LNCAP (cell line): ENCODE results near the gene LCN15.
A peak's percentile ranks its signal among the peaks of the same experiment; 100 is the strongest.

Experiments used
- TF ChIP-seq, protein P1 (sequence below): fragments of 450-650 bp; IDR thresholded peaks from 2 replicates; pipeline ENCODE4 v1.5.1; 2017; ENCODE audit warnings: mild to moderate bottlenecking

LCN15 gene

DNA sequence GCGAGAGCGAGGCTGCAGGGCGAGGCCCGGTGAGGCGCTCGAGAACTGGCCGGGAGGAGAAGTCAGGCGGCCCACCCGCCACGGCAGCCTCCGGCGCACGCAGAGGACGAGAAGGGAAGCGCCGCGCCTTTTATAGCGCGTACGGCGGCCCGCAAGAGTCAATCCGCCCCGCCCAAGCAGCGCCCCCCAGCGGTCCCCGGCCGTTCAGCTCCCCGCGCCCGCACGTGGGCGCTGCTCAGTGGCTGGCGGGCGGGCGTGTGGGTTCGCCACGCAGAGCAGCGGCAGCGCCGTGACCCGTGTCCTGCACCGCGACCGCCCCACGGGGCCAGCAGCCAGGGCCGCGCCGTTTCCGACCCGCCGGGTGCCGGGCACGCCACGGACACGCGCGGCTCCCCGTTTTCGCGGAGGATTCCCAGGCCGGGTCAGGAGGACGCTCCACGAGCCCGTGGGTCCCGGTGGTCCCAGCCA, 36.2 kb downstream of the LCN15 start:
- TF ChIP-seq, protein P1, sequence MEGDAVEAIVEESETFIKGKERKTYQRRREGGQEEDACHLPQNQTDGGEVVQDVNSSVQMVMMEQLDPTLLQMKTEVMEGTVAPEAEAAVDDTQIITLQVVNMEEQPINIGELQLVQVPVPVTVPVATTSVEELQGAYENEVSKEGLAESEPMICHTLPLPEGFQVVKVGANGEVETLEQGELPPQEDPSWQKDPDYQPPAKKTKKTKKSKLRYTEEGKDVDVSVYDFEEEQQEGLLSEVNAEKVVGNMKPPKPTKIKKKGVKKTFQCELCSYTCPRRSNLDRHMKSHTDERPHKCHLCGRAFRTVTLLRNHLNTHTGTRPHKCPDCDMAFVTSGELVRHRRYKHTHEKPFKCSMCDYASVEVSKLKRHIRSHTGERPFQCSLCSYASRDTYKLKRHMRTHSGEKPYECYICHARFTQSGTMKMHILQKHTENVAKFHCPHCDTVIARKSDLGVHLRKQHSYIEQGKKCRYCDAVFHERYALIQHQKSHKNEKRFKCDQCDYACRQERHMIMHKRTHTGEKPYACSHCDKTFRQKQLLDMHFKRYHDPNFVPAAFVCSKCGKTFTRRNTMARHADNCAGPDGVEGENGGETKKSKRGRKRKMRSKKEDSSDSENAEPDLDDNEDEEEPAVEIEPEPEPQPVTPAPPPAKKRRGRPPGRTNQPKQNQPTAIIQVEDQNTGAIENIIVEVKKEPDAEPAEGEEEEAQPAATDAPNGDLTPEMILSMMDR, result peak; percentile 97

DNA sequence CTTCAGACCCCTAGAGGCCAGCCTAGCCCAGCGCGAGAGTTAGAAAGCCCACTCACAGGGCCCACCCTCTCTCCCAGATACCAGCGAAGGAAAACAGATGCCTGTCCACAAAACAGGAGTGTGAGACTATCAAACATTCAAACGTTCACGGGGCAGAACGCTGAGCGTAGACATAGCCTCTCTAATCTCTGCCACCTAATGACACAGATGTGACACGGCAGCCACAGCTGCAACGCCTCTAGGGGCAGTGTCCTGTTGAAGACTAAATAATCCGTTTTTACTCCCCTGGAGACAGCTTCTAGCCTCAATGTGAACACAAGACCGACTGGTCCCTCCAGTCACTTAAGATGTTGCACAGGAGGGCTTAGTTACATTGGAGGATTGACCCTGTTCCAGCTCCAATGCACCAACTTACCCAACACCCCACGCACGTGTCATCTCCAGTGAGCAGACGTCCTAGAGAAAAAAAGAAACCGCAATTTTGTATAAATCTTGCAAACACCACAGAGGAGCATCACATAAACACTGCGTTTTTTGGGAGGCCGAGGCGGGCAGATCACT, 37.6 kb downstream of the LCN15 start:
- TF ChIP-seq, protein P1, result peak; percentile 69

DNA sequence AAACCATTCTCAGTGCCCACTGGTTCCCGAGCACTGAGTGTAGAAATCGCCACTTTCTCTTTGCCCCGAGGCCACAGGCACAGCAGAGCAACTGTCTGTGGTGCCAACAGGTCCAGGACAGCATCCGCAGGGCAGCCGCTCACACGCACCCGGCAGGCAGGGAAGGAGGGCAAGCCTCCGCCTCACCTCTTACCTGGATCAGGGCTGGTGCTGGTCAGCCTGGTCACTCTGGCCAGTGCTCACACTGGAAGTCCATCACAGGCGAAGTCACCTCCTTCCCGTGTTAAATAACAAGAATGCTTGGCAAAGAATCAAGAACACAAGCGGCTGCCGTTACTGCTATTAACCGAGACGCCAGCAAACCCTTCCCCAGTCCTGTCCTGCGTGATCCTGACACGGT, 38.2 kb downstream of the LCN15 start:
- TF ChIP-seq, protein P1, result no peak

DNA sequence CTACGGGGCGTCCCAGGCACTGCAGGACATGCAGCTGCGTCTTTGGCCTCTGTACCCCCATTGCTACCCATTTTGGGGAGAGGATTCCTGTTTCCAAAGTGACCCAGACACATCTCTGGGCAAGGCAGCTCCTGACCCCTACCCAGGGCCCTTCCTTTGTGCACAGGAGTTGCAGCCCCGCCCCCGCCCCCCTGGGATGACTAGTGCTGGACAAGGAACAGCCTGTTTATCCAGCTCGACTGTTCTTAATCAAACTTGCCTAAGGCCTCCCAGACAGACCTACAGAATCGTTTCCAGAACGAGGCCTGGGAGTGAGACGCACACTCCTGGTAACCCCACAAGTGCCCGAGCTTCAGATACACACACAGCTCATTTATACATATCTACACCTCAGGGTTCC, 38.7 kb downstream of the LCN15 start:
- TF ChIP-seq, protein P1, result no peak

DNA sequence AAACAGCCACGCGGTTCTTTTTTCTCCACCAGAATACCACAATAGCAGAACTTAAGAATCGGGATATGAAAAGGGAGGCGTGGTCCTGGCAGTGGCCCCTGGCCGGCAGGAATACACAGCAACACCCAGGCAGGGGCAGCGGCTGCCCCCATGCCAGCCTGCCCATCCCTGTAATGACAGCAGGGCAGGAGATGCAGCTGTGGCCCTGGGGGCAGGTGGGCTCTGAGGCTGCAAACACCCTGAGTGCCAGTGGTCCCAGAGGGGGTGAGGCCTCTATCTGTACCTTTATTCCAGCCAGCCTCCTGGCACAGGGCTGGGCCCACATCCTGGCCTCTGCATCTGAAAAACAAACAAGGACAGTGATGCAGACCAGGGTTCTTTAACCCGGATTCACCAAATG, 39.5 kb downstream of the LCN15 start:
- TF ChIP-seq, protein P1, result no peak

DNA sequence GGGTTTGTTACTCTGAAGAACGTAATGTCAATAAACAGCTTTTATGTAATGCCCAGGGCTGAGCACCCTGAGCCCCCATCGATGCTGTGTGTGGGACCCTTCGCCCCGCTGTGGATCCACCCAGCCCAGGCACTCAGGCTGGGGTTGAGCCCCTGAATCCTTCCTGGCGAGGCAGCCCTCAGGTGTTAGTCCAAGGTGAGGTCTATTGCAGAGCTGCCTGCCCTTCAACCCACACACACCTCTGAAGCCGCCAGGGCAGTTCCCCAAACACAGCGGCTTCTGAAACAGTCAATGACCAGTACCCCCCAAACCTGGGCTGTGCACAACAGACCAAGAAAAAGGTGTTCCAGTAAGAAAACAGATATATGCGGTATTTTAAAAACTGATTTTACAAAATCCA, 40.3 kb downstream of the LCN15 start:
- TF ChIP-seq, protein P1, result no peak

GRCh38 chr9:136723362-136723976, 40.8 kb downstream of the LCN15 start:
- TF ChIP-seq, protein P1, result no peak
